Activated CD4-positive, alpha-beta T cell treated with anti-CD3 and anti-CD28 coated beads, Interleukin-2, amount 50 U/mL, for 4 hours (primary cell): ENCODE measurements around the gene ZNF770.
"Not testable (repeated sequence)": the region's sequence is repeated elsewhere in the genome, so short reads cannot be mapped to it uniquely, and the experiment has no call there.

Experiments used
- DNase-seq, 2 experiments: peaks; one replicate each; pipeline ENCODE4 v3.0.0-alpha.2; 2020

ZNF770 gene

GRCh38 chr15:34973512-34973911 is 14.6 kb downstream of the ZNF770 start:
- no peak for DNase-seq

GRCh38 chr15:34970098-34970643 is 17.9 kb downstream of the ZNF770 start:
- not testable (repeated sequence) for DNase-seq

GRCh38 chr15:34969340-34970097 is 18.6 kb downstream of the ZNF770 start, which contains the start of gene AQR:
AQR (minus strand) TSS chr15:34969742; CDS start chr15:34969613, 129 bp downstream.
- DNase-seq, result peak; percentile 85 to 86

GRCh38 chr15:34964277-34964676 is 23.8 kb downstream of the ZNF770 start:
- DNase-seq, result no peak

GRCh38 chr15:34953851-34954250 is 34.2 kb downstream of the ZNF770 start:
- no peak for DNase-seq

GRCh38 chr15:34952481-34952880 is 35.6 kb downstream of the ZNF770 start:
- no peak for DNase-seq

GRCh38 chr15:34951993-34952392 is 36.1 kb downstream of the ZNF770 start:
- DNase-seq, result no peak

GRCh38 chr15:34944936-34945335 is 43.2 kb downstream of the ZNF770 start:
- no peak for DNase-seq

GRCh38 chr15:34943711-34944110 is 44.4 kb downstream of the ZNF770 start:
- no peak for DNase-seq

GRCh38 chr15:34943264-34943663 is 44.8 kb downstream of the ZNF770 start:
- DNase-seq, result not testable (repeated sequence)

- no peak for DNase-seq
Observed at GRCh38 chr15:34942363-34942762, 45.7 kb downstream of the ZNF770 start.

- DNase-seq, result no peak
Observed at GRCh38 chr15:34941831-34942230, 46.3 kb downstream of the ZNF770 start.

GRCh38 chr15:34941185-34941698 is 46.8 kb downstream of the ZNF770 start:
- DNase-seq, result no peak

- no peak for DNase-seq
Observed at GRCh38 chr15:34933432-34933975, 54.6 kb downstream of the ZNF770 start.

GRCh38 chr15:34928349-34928748 is 59.7 kb downstream of the ZNF770 start:
- DNase-seq, result not testable (repeated sequence)
